Smooth muscle cell (in vitro differentiated cells): ENCODE data around the gene INSYN2B. TPM values are rescaled to one million over a fixed set of nuclear protein-coding genes. Genes with fewer than 3 reads are reported as not detected.

ENCODE experiments used
- DNase-seq: peaks from one replicate; lab custom pipeline; 2025; ENCODE audit not compliant: unreplicated experiment; lab: John Stamatoyannopoulos, UW
- H2AFZ ChIP-seq: fragments of 200-600 bp; sonication (generic); 2 replicates; pipeline ENCODE4 v1.6.0; 2016; ENCODE audit warnings: antibody characterized with exemption, low read depth, mild to moderate bottlenecking
- H3F3A ChIP-seq: fragments of 200-600 bp; sonication (generic); 2 replicates; pipeline ENCODE4 v1.6.0; 2017; ENCODE audit warnings: antibody characterized with exemption, low read depth
- H3K27ac ChIP-seq: fragments of 200-600 bp; sonication (generic); 2 replicates; pipeline ENCODE4 v1.5.1; 2016; ENCODE audit warnings: low read depth, mild to moderate bottlenecking
- H3K27me3 ChIP-seq: fragments of 200-600 bp; sonication (generic); 2 replicates; pipeline ENCODE4 v1.6.1; 2016; ENCODE audit warnings: low read depth, mild to moderate bottlenecking
- H3K36me3 ChIP-seq: fragments of 200-600 bp; sonication (generic); 2 replicates; pipeline ENCODE4 v1.5.1; 2016; ENCODE audit warnings: low read depth
- H3K4me1 ChIP-seq: fragments of 200-600 bp; sonication (generic); 2 replicates; pipeline ENCODE4 v1.5.1; 2016; ENCODE audit warnings: low read depth
- H3K4me2 ChIP-seq: fragments of 200-600 bp; sonication (generic); 2 replicates; pipeline ENCODE4 v1.6.0; 2016; ENCODE audit warnings: mild to moderate bottlenecking
- H3K4me3 ChIP-seq: fragments of 200-600 bp; sonication (generic); 2 replicates; pipeline ENCODE4 v1.5.1; 2016; ENCODE audit warnings: mild to moderate bottlenecking
- H3K79me2 ChIP-seq: fragments of 200-600 bp; sonication (generic); 2 replicates; pipeline ENCODE4 v1.6.0; 2016; ENCODE audit warnings: low read depth, mild to moderate bottlenecking
- H3K9ac ChIP-seq: fragments of 200-600 bp; sonication (generic); 2 replicates; pipeline ENCODE4 v1.6.0; 2016; ENCODE audit warnings: low read depth
- H3K9me3 ChIP-seq: fragments of 200-600 bp; sonication (generic); replicated peaks from 2 replicates; pipeline ENCODE4 v1.5.1; 2016; ENCODE audit warnings: low read depth
- H4K20me1 ChIP-seq: fragments of 200-600 bp; sonication (generic); 2 replicates; pipeline ENCODE4 v1.6.0; 2016; ENCODE audit warnings: low read depth
- CTCF ChIP-seq: fragments of 200-600 bp; sonication (generic); IDR thresholded peaks from 2 replicates; pipeline ENCODE4 v1.5.1; 2017; ENCODE audit warnings: borderline replicate concordance, mild to moderate bottlenecking, antibody characterized with exemption; ENCODE audit not compliant: insufficient read depth, poor library complexity, severe bottlenecking
- WGBS: methylation state at CpG from one replicate; pipeline ENCODE4 v1.1.7; 2016; ENCODE audit warnings: low lambda C conversion rate; 5-methylcytosine and 5-hydroxymethylcytosine counted together
- polyA plus RNA-seq: library from polyadenylated mRNA; unstranded; fragments of >200 nt; fragmentation: Nextera tagmentation; extraction: Ambion mirVana; gene quantifications from 2 replicates; pipeline ENCODE4 v1.2.1, GENCODE V29; 2016
- total RNA-seq: library from RNA; depleted of rRNA; stranded (reverse); fragments of >200 nt; gene quantifications from 2 replicates; pipeline ENCODE4 v1.2.3, GENCODE V29; 2014

Gene INSYN2B
- total RNA-seq: 13.8 and 16.8 TPM in 2 replicates
- 1.8 and 2.7 TPM in 2 replicates for polyA plus RNA-seq

GRCh38 chr5:169980418-169981053, at the start of gene INSYN2B:
Gene INSYN2B (minus strand): TSS chr5:169980495. CDS start chr5:169883898, 96,597 bp downstream.
- H3K4me3 ChIP-seq: peak within 1 kb of the TSS; percentile 47
- peak; percentile 53 for TF ChIP-seq CTCF
- peak within 1 kb of the TSS; percentile 4 for H3K9ac ChIP-seq
- peak within 1 kb of the TSS; percentile 12 for H3K27ac ChIP-seq
- H3K27me3 ChIP-seq: peaks cover under 1% of the 10 kb centered on the region
- no peaks in the 10 kb centered on the region for H3K36me3 ChIP-seq
- peak; percentile 49 for DNase-seq
- no peaks in the 10 kb centered on the region for H3K9me3 ChIP-seq
- no peaks in the 10 kb centered on the region for H4K20me1 ChIP-seq
- H3K79me2 ChIP-seq: no peaks in the 10 kb centered on the region
- WGBS: 7% methylated on average over 11 of the region's 11 CpGs
- H3F3A ChIP-seq: no peaks in the 10 kb centered on the region
- peak within 1 kb of the TSS; percentile 85 for H3K4me2 ChIP-seq
- H2AFZ ChIP-seq: peak within 1 kb of the TSS; percentile 60
- peaks cover 28% of the 10 kb centered on the region for H3K4me1 ChIP-seq

- Histone ChIP-seq H3F3A (no peaks in the 10 kb centered on the region), H3K4me1 (no peaks in the 10 kb centered on the region), H3K9me3 (no peaks in the 10 kb centered on the region), H3K36me3 (no peaks in the 10 kb centered on the region), H3K4me2 (no peak overlapping the region), H4K20me1 (no peaks in the 10 kb centered on the region), H3K9ac (no peak overlapping the region), H3K4me3 (no peak overlapping the region), H3K79me2 (no peaks in the 10 kb centered on the region), H3K27me3 (peaks cover 17% of the 10 kb centered on the region), H3K27ac (no peak overlapping the region), H2AFZ (no peak overlapping the region)
- no peak for DNase-seq
- TF ChIP-seq CTCF: no peak
- WGBS: 76% methylated on average over 2 of the region's 2 CpGs
These were observed 47.8 kb upstream of the INSYN2B start for GRCh38 chr5:170028124-170028523.

GRCh38 chr5:170025853-170026252, 45.6 kb upstream of the INSYN2B start:
- DNase-seq: no peak
- H3K36me3 ChIP-seq: no peaks in the 10 kb centered on the region
- H3K4me3 ChIP-seq: no peak overlapping the region
- H3K27me3 ChIP-seq: peaks cover 33% of the 10 kb centered on the region
- no peaks in the 10 kb centered on the region for H3K4me1 ChIP-seq
- no peaks in the 10 kb centered on the region for H3K9me3 ChIP-seq
- no peak overlapping the region for H3K4me2 ChIP-seq
- no peaks in the 10 kb centered on the region for H4K20me1 ChIP-seq
- WGBS: 90% methylated on average over 8 of the region's 8 CpGs
- no peaks in the 10 kb centered on the region for H3K79me2 ChIP-seq
- no peak overlapping the region for H2AFZ ChIP-seq
- no peaks in the 10 kb centered on the region for H3F3A ChIP-seq
- no peak for TF ChIP-seq CTCF
- no peak overlapping the region for H3K27ac ChIP-seq
- no peak overlapping the region for H3K9ac ChIP-seq

- TF ChIP-seq CTCF: no peak
- H2AFZ ChIP-seq: no peak overlapping the region
- no peaks in the 10 kb centered on the region for H3K36me3 ChIP-seq
- no peaks in the 10 kb centered on the region for H3K4me1 ChIP-seq
- WGBS: 75% methylated on average over 8 of the region's 8 CpGs
- no peaks in the 10 kb centered on the region for H4K20me1 ChIP-seq
- no peaks in the 10 kb centered on the region for H3K9me3 ChIP-seq
- H3K4me2 ChIP-seq: no peak overlapping the region
- H3K79me2 ChIP-seq: no peaks in the 10 kb centered on the region
- no peaks in the 10 kb centered on the region for H3F3A ChIP-seq
- peaks cover 46% of the 10 kb centered on the region for H3K27me3 ChIP-seq
- no peak overlapping the region for H3K9ac ChIP-seq
- no peak for DNase-seq
- no peak overlapping the region for H3K27ac ChIP-seq
- H3K4me3 ChIP-seq: no peak overlapping the region
These were observed 41.2 kb upstream of the INSYN2B start for GRCh38 chr5:170021506-170021905.
